HepG2 (cell line): ENCODE results near the gene TPPP2. TPM values are rescaled to one million over a fixed set of nuclear protein-coding genes. Genes with fewer than 3 reads are reported as not detected.
A peak's percentile ranks its signal among the peaks of the same experiment; 100 is the strongest.

Experiments used
- ATAC-seq: fragments of 200-7000 bp; cut with Tn5 transposase; 3 replicates; pipeline ENCODE4 v1.9.1; 2020; ENCODE audit warnings: mild to moderate bottlenecking, moderate library complexity
- BruUV-seq: library from RNA; stranded (reverse); fragments of 400-500 nt; replicated peaks from 2 replicates; lab custom pipeline; 2021; lab: Mats Ljungman, UMichigan
- CTCF ChIA-PET: fragments of 300-600 bp; formaldehyde crosslinking; extraction: SDS; loops from one replicate; lab custom pipeline; 2021; ENCODE audit warnings: low total read pairs, inconsistent platforms, low intra/inter-chr PET ratio; lab: Yijun Ruan, JAX
- POLR2A ChIA-PET: fragments of 350-600 bp; sonication (Branson Sonifier 250); formaldehyde crosslinking; loops from one replicate; lab custom pipeline; 2020; ENCODE audit warnings: antibody characterized with exemption, inconsistent platforms; lab: Yijun Ruan, JAX
- DNase-seq: peaks from one replicate; pipeline ENCODE4 v3.0.0-alpha.2; 2015; ENCODE audit warnings: low spot score
- FAIRE-seq: peaks from 3 replicates; lab custom pipeline; 2011; peaks lifted over from hg19 to GRCh38; lab: Jason Lieb, UNC
- H2AFZ ChIP-seq: one replicate; pipeline ENCODE4 v1.6.1; 2011; ENCODE audit warnings: low read length, inconsistent platforms
- H3K27ac ChIP-seq: fragments of 300-600 bp; 3 replicates; pipeline ENCODE4 v1.8.0; 2011; ENCODE audit warnings: mixed run types, mild to moderate bottlenecking, mixed read lengths, low read length, inconsistent platforms; ENCODE audit not compliant: insufficient read depth; ENCODE audit errors: extremely low read length
- H3K27me3 ChIP-seq, 2 experiments: fragments of 200-600 bp in 1 of 2; 2 replicates in 1 of 2; 3 replicates in 1 of 2; pipeline versions ENCODE4 v1.6.0 to v1.8.0; 2011; ENCODE audit warnings: low read length in 2 of 2, mild to moderate bottlenecking in 2 of 2, moderate library complexity in 2 of 2, inconsistent platforms in 1 of 2; ENCODE audit not compliant: insufficient read depth in 2 of 2, control insufficient read depth in 1 of 2
- H3K36me3 ChIP-seq, 2 experiments: fragments of 200-600 bp in 1 of 2; replicated peaks in 1 of 2; 2 replicates in 1 of 2; 3 replicates in 1 of 2; pipeline versions ENCODE4 v1.5.1 to v1.8.0; 2011; ENCODE audit warnings: low read length in 2 of 2, inconsistent platforms in 1 of 2; ENCODE audit not compliant: insufficient read depth in 2 of 2, control insufficient read depth in 1 of 2
- H3K4me1 ChIP-seq: 2 replicates; pipeline ENCODE4 v1.5.1; 2012; ENCODE audit warnings: low read length, inconsistent platforms; ENCODE audit not compliant: insufficient read depth
- H3K4me2 ChIP-seq: 2 replicates; pipeline ENCODE4 v1.6.0; 2011; ENCODE audit warnings: low read depth, low read length, inconsistent platforms
- H3K4me3 ChIP-seq, 3 experiments: fragments of 200-600 bp in 1 of 3; sonication (generic), shearing (Covaris generic) in 1 of 3; replicated peaks in 1 of 3; 2 replicates each; pipeline ENCODE4 v1.5.1; 2011 to 2016; ENCODE audit warnings: low read length in 3 of 3, inconsistent platforms in 2 of 3, low read depth in 2 of 3, mild to moderate bottlenecking in 2 of 3, control low read depth in 1 of 3, mixed read lengths in 1 of 3; ENCODE audit not compliant: insufficient read depth in 1 of 3
- H3K79me2 ChIP-seq: one replicate; pipeline ENCODE4 v1.6.1; 2011; ENCODE audit warnings: low read length, inconsistent platforms; ENCODE audit not compliant: insufficient read depth
- H3K9ac ChIP-seq: 2 replicates; pipeline ENCODE4 v1.6.0; 2011; ENCODE audit warnings: mild to moderate bottlenecking, low read depth, low read length, inconsistent platforms; ENCODE audit not compliant: insufficient read depth
- H3K9me3 ChIP-seq: 2 replicates; pipeline ENCODE4 v1.5.1; 2012; ENCODE audit warnings: mild to moderate bottlenecking, low read length
- H4K20me1 ChIP-seq: 2 replicates; pipeline ENCODE4 v1.6.0; 2011; ENCODE audit warnings: inconsistent platforms, mild to moderate bottlenecking, low read length, moderate library complexity; ENCODE audit not compliant: insufficient read depth
- AGO2 ChIP-seq: fragments of 200-400 bp; formaldehyde crosslinking; optimal IDR thresholded peaks from 2 replicates; pipeline ENCODE3; 2017; ENCODE audit warnings: mild to moderate bottlenecking, low read depth, low read length, moderate library complexity
- BORCS8-MEF2B ChIP-seq: sonication (generic); formaldehyde crosslinking; IDR thresholded peaks from 2 replicates; pipeline ENCODE4 v1.8.0; 2022; ENCODE audit warnings: mild to moderate bottlenecking, missing genetic modification reagents
- CHCHD3 ChIP-seq: sonication (generic); formaldehyde crosslinking; IDR thresholded peaks from 2 replicates; pipeline ENCODE4 v1.8.0; 2022; ENCODE audit warnings: mild to moderate bottlenecking, missing genetic modification reagents, moderate library complexity
- GTF3A ChIP-seq: sonication (generic); formaldehyde crosslinking; conservative IDR thresholded peaks from 2 replicates; pipeline ENCODE4 v1.4.0; 2020; ENCODE audit warnings: mild to moderate bottlenecking, missing genetic modification reagents
- MIXL1 ChIP-seq: IDR thresholded peaks from 2 replicates; pipeline ENCODE4 v1.6.1; 2016
- MYC ChIP-seq: sonication (generic); formaldehyde crosslinking; IDR thresholded peaks from 2 replicates; pipeline ENCODE4 v1.9.0; 2021; ENCODE audit warnings: missing genetic modification reagents, borderline replicate concordance
- NFIC ChIP-seq: IDR thresholded peaks from 2 replicates; pipeline ENCODE4 v1.6.1; 2012; ENCODE audit warnings: mild to moderate bottlenecking, low read length, inconsistent platforms
- PHF21A ChIP-seq: sonication (generic); formaldehyde crosslinking; IDR thresholded peaks from 2 replicates; pipeline ENCODE4 v1.5.0; 2020; ENCODE audit warnings: mild to moderate bottlenecking, missing genetic modification reagents
- POLR2A ChIP-seq, 2 experiments: IDR thresholded peaks; 2 replicates each; pipeline ENCODE4 v1.6.1; 2011; ENCODE audit warnings: low read depth in 2 of 2, low read length in 2 of 2, mild to moderate bottlenecking in 1 of 2, moderate library complexity in 1 of 2; ENCODE audit not compliant: insufficient read depth in 1 of 2
- RBFOX2 ChIP-seq: fragments of 200-400 bp; formaldehyde crosslinking; IDR thresholded peaks from 2 replicates; pipeline ENCODE4 v1.6.1; 2017; ENCODE audit warnings: low read depth, mild to moderate bottlenecking, low read length
- RFXAP ChIP-seq: sonication (generic); formaldehyde crosslinking; IDR thresholded peaks from 2 replicates; pipeline ENCODE4 v1.4.0; 2020; ENCODE audit warnings: missing genetic modification reagents, borderline replicate concordance
- SP2 ChIP-seq: sonication (generic); formaldehyde crosslinking; IDR thresholded peaks from 2 replicates; pipeline ENCODE4 v1.5.1; 2020; ENCODE audit warnings: mild to moderate bottlenecking, missing genetic modification reagents
- SRSF1 ChIP-seq: fragments of 200-400 bp; formaldehyde crosslinking; optimal IDR thresholded peaks from 2 replicates; pipeline ENCODE3; 2017; ENCODE audit warnings: mild to moderate bottlenecking, low read depth, low read length, moderate library complexity
- TMF1 ChIP-seq: sonication (generic); formaldehyde crosslinking; IDR thresholded peaks from 2 replicates; pipeline ENCODE4 v1.8.1; 2022; ENCODE audit warnings: low read depth, missing genetic modification reagents
- ZNF619 ChIP-seq: sonication (generic); formaldehyde crosslinking; IDR thresholded peaks from 2 replicates; pipeline ENCODE4 v1.4.0; 2020; ENCODE audit warnings: mild to moderate bottlenecking, missing genetic modification reagents
- WGBS: methylation state at CpG from one replicate; pipeline ENCODE4 v1.1.6; 2017; ENCODE audit warnings: low lambda C conversion rate; 5-methylcytosine and 5-hydroxymethylcytosine counted together
- in situ Hi-C: cut with HindIII; loops from 2 replicates; pipeline ENCODE4 v1.10.0; 2017; ENCODE audit warnings: low pct_unique_long_range_greater_than_20kb; ENCODE audit not compliant: extremely low pct_ligation_motif_present
- intact Hi-C: fragments of 100-400 bp; cut with micrococcal nuclease; formaldehyde crosslinking; loops from one replicate; pipeline ENCODE4 v1.10.0; 2022; ENCODE audit not compliant: unreplicated experiment
- polyA plus RNA-seq, 8 experiments: library from polyadenylated mRNA; depleted of rRNA in 3 of 8; stranded (reverse) in 7 of 8; unstranded in 1 of 8; fragments of >200 nt; fragmentation: Illumina TruSeq in 4 of 8; extraction: Trizol in 4 of 8; gene quantifications; 2 replicates each; pipeline versions ENCODE4 v1.2.1 to v1.2.3, GENCODE V29; 2011 to 2016; ENCODE audit warnings: low read depth in 4 of 8, missing spikeins in 1 of 8, mixed read lengths in 1 of 8; ENCODE audit not compliant: insufficient read depth in 1 of 8
- total RNA-seq, 5 experiments: library from RNA; depleted of rRNA; stranded (reverse); fragments of >200 nt; fragmentation: Illumina TruSeq; extraction: Trizol; gene quantifications; 2 replicates each; pipeline ENCODE4 v1.2.3, GENCODE V29; 2016; ENCODE audit warnings: low read depth in 1 of 5
- TF ChIP-seq, protein P1 (sequence below): sonication (generic); formaldehyde crosslinking; IDR thresholded peaks from 2 replicates; pipeline ENCODE4 v1.5.1; 2020; ENCODE audit warnings: missing genetic modification reagents, mild to moderate bottlenecking, borderline replicate concordance
- TF ChIP-seq, protein P2 (sequence below): sonication (generic); formaldehyde crosslinking; IDR thresholded peaks from 2 replicates; pipeline ENCODE4 v1.9.0; 2022; ENCODE audit warnings: missing genetic modification reagents, mild to moderate bottlenecking, borderline replicate concordance
- TF ChIP-seq, protein P3 (sequence below): sonication (generic); formaldehyde crosslinking; IDR thresholded peaks from 2 replicates; pipeline ENCODE4 v1.4.0; 2020; ENCODE audit warnings: missing genetic modification reagents
- TF ChIP-seq, protein P4 (sequence below): sonication (generic); formaldehyde crosslinking; conservative IDR thresholded peaks from 2 replicates; pipeline ENCODE4 v1.5.0; 2020; ENCODE audit warnings: missing genetic modification reagents

Gene TPPP2
- total and polyA plus RNA-seq, 2 of the 13 experiments (the other 11 are each of a cell fraction or from before 2014, with no cell fraction given): 0.58 to 4.2 TPM

DNA sequence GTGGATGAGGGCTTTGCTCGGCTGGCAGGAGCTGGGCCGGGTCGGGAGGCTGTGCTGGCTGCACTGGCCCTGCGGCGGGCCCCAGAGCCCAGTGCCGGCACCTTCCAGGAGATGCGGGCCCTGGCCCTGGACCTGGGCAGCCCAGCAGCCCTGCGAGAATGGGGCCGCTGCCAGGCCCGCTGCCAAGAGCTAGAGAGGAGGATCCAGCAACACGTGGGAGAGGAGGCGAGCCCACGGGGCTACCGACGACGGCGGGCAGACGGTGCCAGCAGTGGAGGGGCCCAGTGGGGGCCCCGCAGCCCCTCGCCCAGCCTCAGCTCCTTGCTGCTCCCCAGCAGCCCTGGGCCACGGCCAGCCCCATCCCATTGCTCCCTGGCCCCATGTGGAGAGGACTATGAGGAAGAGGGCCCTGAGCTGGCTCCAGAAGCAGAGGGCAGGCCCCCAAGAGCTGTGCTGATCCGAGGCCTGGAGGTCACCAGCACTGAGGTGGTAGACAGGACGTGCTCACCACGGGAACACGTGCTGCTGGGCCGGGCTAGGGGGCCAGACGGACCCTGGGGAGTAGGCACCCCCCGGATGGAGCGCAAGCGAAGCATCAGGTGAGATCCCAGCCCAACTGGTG is 51.6 kb downstream of the TPPP2 start:
- POLR2A ChIA-PET: interaction anchor here (1.1 to 4.2 kb wide), 4 partner anchors 11 to 67 kb away, joined by 4 to 47 read pairs (median 10); partner anchors contain the start of genes ARHGEF40 and ZNF219
- H3K27ac ChIP-seq: no peak overlapping the region
- CTCF ChIA-PET: no interaction called here
- in situ Hi-C loops (no loop called here), intact Hi-C loops (no loop called here)
- H3K9me3 ChIP-seq: no peaks in the 10 kb centered on the region
- no peaks in the 10 kb centered on the region for H4K20me1 ChIP-seq
- ATAC-seq: peak; percentile 6
- no peak overlapping the region for H3K9ac ChIP-seq
- no peak for DNase-seq
- H3K4me3 ChIP-seq: no peak overlapping the region
- no TSS peak for BruUV-seq
- peaks cover 22% of the 10 kb centered on the region for H3K4me1 ChIP-seq
- H3K36me3 ChIP-seq: peaks cover 49 to 84% of the 10 kb centered on the region in 2 experiments
- FAIRE-seq: no peak
- 90% methylated on average over 18 of the region's 30 CpGs for WGBS
- H3K4me2 ChIP-seq: no peak overlapping the region
- H3K27me3 ChIP-seq: no peaks in the 10 kb centered on the region
- no peaks in the 10 kb centered on the region for H3K79me2 ChIP-seq
- H2AFZ ChIP-seq: no peak overlapping the region
- TF ChIP-seq MIXL1 (CRISPR knock-in tag) (no peak), SP2 (no peak), NFIC (no peak), TMF1 (no peak), ZNF619 (CRISPR knock-in tag) (no peak), RFXAP (no peak), POLR2A (IDR thresholded peaks at IDR 0.05; ENCODE audit: insufficient read depth in 1 of 2, low read depth in 2 of 2, low read length in 2 of 2) (peak in 1 of 2 experiments; percentile 7; a peak in 1 of 4 replicates), BORCS8-MEF2B (no peak), AGO2 (peak; percentile 91), GTF3A (no peak), CHCHD3 (CRISPR knock-in tag) (no peak), RBFOX2 (peak; percentile 65), PHF21A (CRISPR knock-in tag) (no peak), MYC (CRISPR knock-in tag) (no peak), SRSF1 (no peak)
- TF ChIP-seq, protein P1, sequence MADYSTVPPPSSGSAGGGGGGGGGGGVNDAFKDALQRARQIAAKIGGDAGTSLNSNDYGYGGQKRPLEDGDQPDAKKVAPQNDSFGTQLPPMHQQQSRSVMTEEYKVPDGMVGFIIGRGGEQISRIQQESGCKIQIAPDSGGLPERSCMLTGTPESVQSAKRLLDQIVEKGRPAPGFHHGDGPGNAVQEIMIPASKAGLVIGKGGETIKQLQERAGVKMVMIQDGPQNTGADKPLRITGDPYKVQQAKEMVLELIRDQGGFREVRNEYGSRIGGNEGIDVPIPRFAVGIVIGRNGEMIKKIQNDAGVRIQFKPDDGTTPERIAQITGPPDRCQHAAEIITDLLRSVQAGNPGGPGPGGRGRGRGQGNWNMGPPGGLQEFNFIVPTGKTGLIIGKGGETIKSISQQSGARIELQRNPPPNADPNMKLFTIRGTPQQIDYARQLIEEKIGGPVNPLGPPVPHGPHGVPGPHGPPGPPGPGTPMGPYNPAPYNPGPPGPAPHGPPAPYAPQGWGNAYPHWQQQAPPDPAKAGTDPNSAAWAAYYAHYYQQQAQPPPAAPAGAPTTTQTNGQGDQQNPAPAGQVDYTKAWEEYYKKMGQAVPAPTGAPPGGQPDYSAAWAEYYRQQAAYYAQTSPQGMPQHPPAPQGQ (CRISPR knock-in tag): no peak
- TF ChIP-seq, protein P2, sequence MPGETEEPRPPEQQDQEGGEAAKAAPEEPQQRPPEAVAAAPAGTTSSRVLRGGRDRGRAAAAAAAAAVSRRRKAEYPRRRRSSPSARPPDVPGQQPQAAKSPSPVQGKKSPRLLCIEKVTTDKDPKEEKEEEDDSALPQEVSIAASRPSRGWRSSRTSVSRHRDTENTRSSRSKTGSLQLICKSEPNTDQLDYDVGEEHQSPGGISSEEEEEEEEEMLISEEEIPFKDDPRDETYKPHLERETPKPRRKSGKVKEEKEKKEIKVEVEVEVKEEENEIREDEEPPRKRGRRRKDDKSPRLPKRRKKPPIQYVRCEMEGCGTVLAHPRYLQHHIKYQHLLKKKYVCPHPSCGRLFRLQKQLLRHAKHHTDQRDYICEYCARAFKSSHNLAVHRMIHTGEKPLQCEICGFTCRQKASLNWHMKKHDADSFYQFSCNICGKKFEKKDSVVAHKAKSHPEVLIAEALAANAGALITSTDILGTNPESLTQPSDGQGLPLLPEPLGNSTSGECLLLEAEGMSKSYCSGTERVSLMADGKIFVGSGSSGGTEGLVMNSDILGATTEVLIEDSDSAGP: peak; percentile 34; the same call in 1 of the 2 replicates
- TF ChIP-seq, protein P3, sequence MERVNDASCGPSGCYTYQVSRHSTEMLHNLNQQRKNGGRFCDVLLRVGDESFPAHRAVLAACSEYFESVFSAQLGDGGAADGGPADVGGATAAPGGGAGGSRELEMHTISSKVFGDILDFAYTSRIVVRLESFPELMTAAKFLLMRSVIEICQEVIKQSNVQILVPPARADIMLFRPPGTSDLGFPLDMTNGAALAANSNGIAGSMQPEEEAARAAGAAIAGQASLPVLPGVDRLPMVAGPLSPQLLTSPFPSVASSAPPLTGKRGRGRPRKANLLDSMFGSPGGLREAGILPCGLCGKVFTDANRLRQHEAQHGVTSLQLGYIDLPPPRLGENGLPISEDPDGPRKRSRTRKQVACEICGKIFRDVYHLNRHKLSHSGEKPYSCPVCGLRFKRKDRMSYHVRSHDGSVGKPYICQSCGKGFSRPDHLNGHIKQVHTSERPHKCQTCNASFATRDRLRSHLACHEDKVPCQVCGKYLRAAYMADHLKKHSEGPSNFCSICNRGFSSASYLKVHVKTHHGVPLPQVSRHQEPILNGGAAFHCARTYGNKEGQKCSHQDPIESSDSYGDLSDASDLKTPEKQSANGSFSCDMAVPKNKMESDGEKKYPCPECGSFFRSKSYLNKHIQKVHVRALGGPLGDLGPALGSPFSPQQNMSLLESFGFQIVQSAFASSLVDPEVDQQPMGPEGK (CRISPR knock-in tag): no peak
- TF ChIP-seq, protein P4, sequence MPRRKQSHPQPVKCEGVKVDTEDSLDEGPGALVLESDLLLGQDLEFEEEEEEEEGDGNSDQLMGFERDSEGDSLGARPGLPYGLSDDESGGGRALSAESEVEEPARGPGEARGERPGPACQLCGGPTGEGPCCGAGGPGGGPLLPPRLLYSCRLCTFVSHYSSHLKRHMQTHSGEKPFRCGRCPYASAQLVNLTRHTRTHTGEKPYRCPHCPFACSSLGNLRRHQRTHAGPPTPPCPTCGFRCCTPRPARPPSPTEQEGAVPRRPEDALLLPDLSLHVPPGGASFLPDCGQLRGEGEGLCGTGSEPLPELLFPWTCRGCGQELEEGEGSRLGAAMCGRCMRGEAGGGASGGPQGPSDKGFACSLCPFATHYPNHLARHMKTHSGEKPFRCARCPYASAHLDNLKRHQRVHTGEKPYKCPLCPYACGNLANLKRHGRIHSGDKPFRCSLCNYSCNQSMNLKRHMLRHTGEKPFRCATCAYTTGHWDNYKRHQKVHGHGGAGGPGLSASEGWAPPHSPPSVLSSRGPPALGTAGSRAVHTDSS (CRISPR knock-in tag): no peak
